Measurements from ENCODE around the gene PTCRA.

GRCh38 chr6:42963855-42964605 is 48.2 kb downstream of the PTCRA start:
- TF ChIP-seq, protein P1, sequence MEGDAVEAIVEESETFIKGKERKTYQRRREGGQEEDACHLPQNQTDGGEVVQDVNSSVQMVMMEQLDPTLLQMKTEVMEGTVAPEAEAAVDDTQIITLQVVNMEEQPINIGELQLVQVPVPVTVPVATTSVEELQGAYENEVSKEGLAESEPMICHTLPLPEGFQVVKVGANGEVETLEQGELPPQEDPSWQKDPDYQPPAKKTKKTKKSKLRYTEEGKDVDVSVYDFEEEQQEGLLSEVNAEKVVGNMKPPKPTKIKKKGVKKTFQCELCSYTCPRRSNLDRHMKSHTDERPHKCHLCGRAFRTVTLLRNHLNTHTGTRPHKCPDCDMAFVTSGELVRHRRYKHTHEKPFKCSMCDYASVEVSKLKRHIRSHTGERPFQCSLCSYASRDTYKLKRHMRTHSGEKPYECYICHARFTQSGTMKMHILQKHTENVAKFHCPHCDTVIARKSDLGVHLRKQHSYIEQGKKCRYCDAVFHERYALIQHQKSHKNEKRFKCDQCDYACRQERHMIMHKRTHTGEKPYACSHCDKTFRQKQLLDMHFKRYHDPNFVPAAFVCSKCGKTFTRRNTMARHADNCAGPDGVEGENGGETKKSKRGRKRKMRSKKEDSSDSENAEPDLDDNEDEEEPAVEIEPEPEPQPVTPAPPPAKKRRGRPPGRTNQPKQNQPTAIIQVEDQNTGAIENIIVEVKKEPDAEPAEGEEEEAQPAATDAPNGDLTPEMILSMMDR (IDR thresholded peaks at IDR 0.05) = no peak
- TF ChIP-seq POLR2A (IDR thresholded peaks at IDR 0.05) = no peak
